Type B pancreatic cell (in vitro differentiated cells): ENCODE measurements around the gene DCC. TPM values are rescaled to one million over a fixed set of nuclear protein-coding genes. Genes with fewer than 3 reads are reported as not detected.
A peak's percentile ranks its signal among the peaks of the same experiment; 100 is the strongest.

ENCODE experiments used
- DNase-seq: peaks from one replicate; pipeline ENCODE4 v3.0.0; 2021; ENCODE audit warnings: mixed read lengths; ENCODE audit not compliant: unreplicated experiment; ENCODE audit errors: extremely low spot score
- H3K27ac Mint-ChIP-seq: 2 replicates; pipeline ENCODE4 v1.8.0; 2021; ENCODE audit warnings: mild to moderate bottlenecking, mixed read lengths
- H3K27me3 Mint-ChIP-seq: 2 replicates; pipeline ENCODE4 v1.8.0; 2021; ENCODE audit warnings: mixed read lengths
- H3K36me3 Mint-ChIP-seq: 2 replicates; pipeline ENCODE4 v1.8.0; 2021; ENCODE audit warnings: mixed read lengths
- H3K4me1 Mint-ChIP-seq: one replicate; pipeline ENCODE4 v1.8.0; 2021; ENCODE audit warnings: mixed read lengths; ENCODE audit not compliant: unreplicated experiment
- H3K4me3 Mint-ChIP-seq: 2 replicates; pipeline ENCODE4 v1.8.0; 2021; ENCODE audit warnings: mild to moderate bottlenecking, mixed read lengths
- H3K9me3 Mint-ChIP-seq: 2 replicates; pipeline ENCODE4 v1.8.0; 2021; ENCODE audit warnings: mixed read lengths
- CTCF ChIP-seq: fragments of 200-600 bp; sonication (generic); conservative IDR thresholded peaks from 2 replicates; pipeline ENCODE4 v1.5.0; 2021; ENCODE audit warnings: antibody characterized with exemption, mild to moderate bottlenecking
- total RNA-seq: library from RNA; stranded (reverse); gene quantifications from 2 replicates; pipeline ENCODE4 v1.2.1, GENCODE V29; 2021; ENCODE audit warnings: low replicate concordance

The DCC gene
- total RNA-seq, 1 donor from 2014 or later: 11.6 TPM

GRCh38 chr18:52979892-52980291 lies 639.9 kb downstream of the DCC start:
- no peaks in the 10 kb centered on the region for H3K9me3 Mint-ChIP-seq
- H3K4me1 Mint-ChIP-seq: no peaks in the 10 kb centered on the region
- no peak for DNase-seq
- no peak overlapping the region for H3K27ac Mint-ChIP-seq
- H3K36me3 Mint-ChIP-seq: no peaks in the 10 kb centered on the region
- no peak overlapping the region for H3K4me3 Mint-ChIP-seq
- peaks cover 4% of the 10 kb centered on the region for H3K27me3 Mint-ChIP-seq
- TF ChIP-seq CTCF: no peak

GRCh38 chr18:52991246-52991645 lies 651.2 kb downstream of the DCC start:
- H3K27ac Mint-ChIP-seq: no peak overlapping the region
- H3K9me3 Mint-ChIP-seq: no peaks in the 10 kb centered on the region
- DNase-seq: no peak
- H3K4me3 Mint-ChIP-seq: no peak overlapping the region
- H3K27me3 Mint-ChIP-seq: peaks cover 3% of the 10 kb centered on the region
- H3K36me3 Mint-ChIP-seq: no peaks in the 10 kb centered on the region
- H3K4me1 Mint-ChIP-seq: no peaks in the 10 kb centered on the region
- no peak for TF ChIP-seq CTCF

GRCh38 chr18:52992041-52992440 lies 652.0 kb downstream of the DCC start:
- DNase-seq: no peak
- no peak overlapping the region for H3K4me3 Mint-ChIP-seq

DNA sequence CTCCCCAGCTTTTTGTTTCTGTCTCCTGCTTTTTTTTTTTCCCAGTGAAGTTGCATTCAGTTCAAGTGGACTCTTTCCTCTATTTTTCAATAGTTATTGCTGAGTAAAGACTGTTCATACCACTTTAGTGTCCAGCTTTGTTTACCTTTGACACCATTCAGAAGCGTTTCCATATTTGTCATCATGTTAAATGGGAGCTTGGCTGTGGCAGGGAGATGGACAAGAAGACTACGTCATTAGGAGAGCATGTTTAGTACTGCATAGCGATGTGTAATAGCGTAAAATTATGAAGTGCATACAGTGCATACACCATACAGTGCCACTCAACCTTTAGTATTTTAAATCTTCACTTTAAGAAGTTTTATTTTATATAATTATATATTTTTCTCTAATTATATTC lies 655.9 kb downstream of the DCC start:
- no peaks in the 10 kb centered on the region for H3K4me1 Mint-ChIP-seq
- no peak for TF ChIP-seq CTCF
- peaks cover 3% of the 10 kb centered on the region for H3K27me3 Mint-ChIP-seq
- DNase-seq: no peak
- H3K36me3 Mint-ChIP-seq: no peaks in the 10 kb centered on the region
- no peaks in the 10 kb centered on the region for H3K9me3 Mint-ChIP-seq
- H3K4me3 Mint-ChIP-seq: no peak overlapping the region
- H3K27ac Mint-ChIP-seq: no peak overlapping the region

More at GRCh38 chr18:52992041-52992440, 652.0 kb downstream of the DCC start:
- peak; percentile 50 for TF ChIP-seq CTCF
- no peak overlapping the region for H3K27ac Mint-ChIP-seq
- H3K36me3 Mint-ChIP-seq: no peaks in the 10 kb centered on the region
- no peaks in the 10 kb centered on the region for H3K9me3 Mint-ChIP-seq
- H3K27me3 Mint-ChIP-seq: peaks cover 3% of the 10 kb centered on the region
- H3K4me1 Mint-ChIP-seq: no peaks in the 10 kb centered on the region

GRCh38 chr18:52999633-53000032 lies 659.6 kb downstream of the DCC start:
- H3K36me3 Mint-ChIP-seq: no peaks in the 10 kb centered on the region
- no peaks in the 10 kb centered on the region for H3K4me1 Mint-ChIP-seq
- no peak for TF ChIP-seq CTCF
- H3K9me3 Mint-ChIP-seq: no peaks in the 10 kb centered on the region
- no peak overlapping the region for H3K27ac Mint-ChIP-seq
- H3K4me3 Mint-ChIP-seq: no peak overlapping the region
- H3K27me3 Mint-ChIP-seq: no peaks in the 10 kb centered on the region
- no peak for DNase-seq

GRCh38 chr18:53004798-53005197 lies 664.8 kb downstream of the DCC start:
- H3K27ac Mint-ChIP-seq: no peak overlapping the region
- H3K27me3 Mint-ChIP-seq: no peaks in the 10 kb centered on the region
- no peak overlapping the region for H3K4me3 Mint-ChIP-seq
- TF ChIP-seq CTCF: no peak
- no peaks in the 10 kb centered on the region for H3K36me3 Mint-ChIP-seq
- no peak for DNase-seq
- H3K9me3 Mint-ChIP-seq: no peaks in the 10 kb centered on the region
- H3K4me1 Mint-ChIP-seq: no peaks in the 10 kb centered on the region
